Measurements from ENCODE around the gene BRINP3. TPM values are rescaled to one million over a fixed set of nuclear protein-coding genes. Genes with fewer than 3 reads are reported as not detected.
"Not testable (repeated sequence)": the region's sequence is repeated elsewhere in the genome, so short reads cannot be mapped to it uniquely, and the experiment has no call there.

The BRINP3 gene
- not detected in 2 replicates for total RNA-seq

- intact Hi-C loops (cut with micrococcal nuclease): no loop called here
- no peaks in the 10 kb centered on the region for H3K9me3 Mint-ChIP-seq
- H3K4me3 Mint-ChIP-seq (ENCODE audit: low read depth): no peak within 1 kb of the TSS
- no peaks in the 10 kb centered on the region for H3K36me3 Mint-ChIP-seq (ENCODE audit: low read depth)
- no peak for DNase-seq (ENCODE audit: low spot score)
- H3K27me3 Mint-ChIP-seq (ENCODE audit: low read depth): peaks cover 33% of the 10 kb centered on the region
- no peaks in the 10 kb centered on the region for H3K4me1 Mint-ChIP-seq (ENCODE audit: low read depth)
- no peak within 1 kb of the TSS for H3K27ac Mint-ChIP-seq
Measured at GRCh38 chr1:190477762-190478148, at the start of gene BRINP3. Gene BRINP3 (minus strand): TSS chr1:190477864.

GRCh38 chr1:190511554-190511953 lies 33.9 kb upstream of the BRINP3 start:
- Mint-ChIP-seq H3K27ac (no peak overlapping the region), H3K9me3 (peaks cover 19% of the 10 kb centered on the region), H3K36me3 (ENCODE audit: low read depth) (no peaks in the 10 kb centered on the region), H3K4me3 (ENCODE audit: low read depth) (no peak overlapping the region), H3K27me3 (ENCODE audit: low read depth) (no peaks in the 10 kb centered on the region), H3K4me1 (ENCODE audit: low read depth) (no peaks in the 10 kb centered on the region)
- intact Hi-C loops (cut with micrococcal nuclease): no loop called here
- DNase-seq (ENCODE audit: low spot score): no peak

GRCh38 chr1:190507357-190507756 lies 29.7 kb upstream of the BRINP3 start:
- Mint-ChIP-seq H3K4me3 (ENCODE audit: low read depth) (no peak overlapping the region), H3K9me3 (peaks cover 26% of the 10 kb centered on the region), H3K36me3 (ENCODE audit: low read depth) (no peaks in the 10 kb centered on the region), H3K27ac (no peak overlapping the region), H3K27me3 (ENCODE audit: low read depth) (no peaks in the 10 kb centered on the region), H3K4me1 (ENCODE audit: low read depth) (no peaks in the 10 kb centered on the region)
- intact Hi-C loops (cut with micrococcal nuclease): no loop called here
- no peak for DNase-seq (ENCODE audit: low spot score)

- not testable (repeated sequence) for H3K4me3 Mint-ChIP-seq (ENCODE audit: low read depth)
Measured at GRCh38 chr1:190504539-190504938, 26.9 kb upstream of the BRINP3 start.

GRCh38 chr1:190497565-190497964 lies 19.9 kb upstream of the BRINP3 start:
- no peak for DNase-seq (ENCODE audit: low spot score)
- H3K4me1 Mint-ChIP-seq (ENCODE audit: low read depth): no peaks in the 10 kb centered on the region
- H3K36me3 Mint-ChIP-seq (ENCODE audit: low read depth): no peaks in the 10 kb centered on the region
- no peaks in the 10 kb centered on the region for H3K27me3 Mint-ChIP-seq (ENCODE audit: low read depth)
- intact Hi-C loops (cut with micrococcal nuclease): no loop called here
- H3K4me3 Mint-ChIP-seq (ENCODE audit: low read depth): no peak overlapping the region
- peaks cover 12% of the 10 kb centered on the region for H3K9me3 Mint-ChIP-seq
- H3K27ac Mint-ChIP-seq: no peak overlapping the region

More at GRCh38 chr1:190504539-190504938, 26.9 kb upstream of the BRINP3 start:
- H3K4me1 Mint-ChIP-seq (ENCODE audit: low read depth); intact Hi-C loops (cut with micrococcal nuclease); H3K27ac Mint-ChIP-seq; H3K27me3 Mint-ChIP-seq (ENCODE audit: low read depth); DNase-seq (ENCODE audit: low spot score); H3K36me3 Mint-ChIP-seq (ENCODE audit: low read depth): not testable (repeated sequence)
- H3K9me3 Mint-ChIP-seq: peaks cover 14% of the 10 kb centered on the region

GRCh38 chr1:190494451-190494850 lies 16.8 kb upstream of the BRINP3 start:
- Mint-ChIP-seq H3K4me1 (ENCODE audit: low read depth) (no peaks in the 10 kb centered on the region), H3K36me3 (ENCODE audit: low read depth) (no peaks in the 10 kb centered on the region), H3K27ac (no peak overlapping the region), H3K27me3 (ENCODE audit: low read depth) (no peaks in the 10 kb centered on the region), H3K9me3 (peaks cover 12% of the 10 kb centered on the region), H3K4me3 (ENCODE audit: low read depth) (no peak overlapping the region)
- no peak for DNase-seq (ENCODE audit: low spot score)
- intact Hi-C loops (cut with micrococcal nuclease): no loop called here

GRCh38 chr1:190491404-190491803 lies 13.7 kb upstream of the BRINP3 start:
- Mint-ChIP-seq H3K36me3 (ENCODE audit: low read depth) (no peaks in the 10 kb centered on the region), H3K4me3 (ENCODE audit: low read depth) (no peak overlapping the region), H3K9me3 (peaks cover 7% of the 10 kb centered on the region), H3K27me3 (ENCODE audit: low read depth) (no peaks in the 10 kb centered on the region), H3K4me1 (ENCODE audit: low read depth) (no peaks in the 10 kb centered on the region), H3K27ac (no peak overlapping the region)
- no peak for DNase-seq (ENCODE audit: low spot score)
- intact Hi-C loops (cut with micrococcal nuclease): no loop called here

- H3K9me3 Mint-ChIP-seq: no peaks in the 10 kb centered on the region
- H3K4me1 Mint-ChIP-seq (ENCODE audit: low read depth): no peaks in the 10 kb centered on the region
- no peak overlapping the region for H3K27ac Mint-ChIP-seq
- DNase-seq (ENCODE audit: low spot score): no peak
- H3K4me3 Mint-ChIP-seq (ENCODE audit: low read depth): no peak overlapping the region
- no peaks in the 10 kb centered on the region for H3K36me3 Mint-ChIP-seq (ENCODE audit: low read depth)
- intact Hi-C loops (cut with micrococcal nuclease): no loop called here
- H3K27me3 Mint-ChIP-seq (ENCODE audit: low read depth): peaks cover 3% of the 10 kb centered on the region
Measured at GRCh38 chr1:190484045-190484444, 6.4 kb upstream of the BRINP3 start.

- DNase-seq (ENCODE audit: low spot score): no peak
- H3K9me3 Mint-ChIP-seq: no peaks in the 10 kb centered on the region
- intact Hi-C loops (cut with micrococcal nuclease): no loop called here
- no peak overlapping the region for H3K27ac Mint-ChIP-seq
- no peak overlapping the region for H3K4me3 Mint-ChIP-seq (ENCODE audit: low read depth)
- H3K4me1 Mint-ChIP-seq (ENCODE audit: low read depth): no peaks in the 10 kb centered on the region
- peaks cover 26% of the 10 kb centered on the region for H3K27me3 Mint-ChIP-seq (ENCODE audit: low read depth)
- no peaks in the 10 kb centered on the region for H3K36me3 Mint-ChIP-seq (ENCODE audit: low read depth)
Measured at GRCh38 chr1:190480231-190480630, 2.6 kb upstream of the BRINP3 start.

- no peak for DNase-seq (ENCODE audit: low spot score)
- no peak overlapping the region for H3K27ac Mint-ChIP-seq
- no peaks in the 10 kb centered on the region for H3K9me3 Mint-ChIP-seq
- H3K36me3 Mint-ChIP-seq (ENCODE audit: low read depth): no peaks in the 10 kb centered on the region
- peaks cover 31% of the 10 kb centered on the region for H3K27me3 Mint-ChIP-seq (ENCODE audit: low read depth)
- H3K4me1 Mint-ChIP-seq (ENCODE audit: low read depth): no peaks in the 10 kb centered on the region
- intact Hi-C loops (cut with micrococcal nuclease): no loop called here
- H3K4me3 Mint-ChIP-seq (ENCODE audit: low read depth): no peak overlapping the region
Measured at GRCh38 chr1:190479516-190479915, 1.9 kb upstream of the BRINP3 start.

- peaks cover 32% of the 10 kb centered on the region for H3K27me3 Mint-ChIP-seq (ENCODE audit: low read depth)
- intact Hi-C loops (cut with micrococcal nuclease): no loop called here
- DNase-seq (ENCODE audit: low spot score): no peak
- H3K27ac Mint-ChIP-seq: no peak overlapping the region
- no peak overlapping the region for H3K4me3 Mint-ChIP-seq (ENCODE audit: low read depth)
- H3K36me3 Mint-ChIP-seq (ENCODE audit: low read depth): no peaks in the 10 kb centered on the region
- H3K9me3 Mint-ChIP-seq: no peaks in the 10 kb centered on the region
- H3K4me1 Mint-ChIP-seq (ENCODE audit: low read depth): no peaks in the 10 kb centered on the region
Measured at GRCh38 chr1:190479050-190479397, 1.4 kb upstream of the BRINP3 start.

GRCh38 chr1:190478149-190479049 lies 735 bp upstream of the BRINP3 start:
- H3K27me3 Mint-ChIP-seq (ENCODE audit: low read depth): peaks cover 33% of the 10 kb centered on the region
- H3K4me1 Mint-ChIP-seq (ENCODE audit: low read depth): no peaks in the 10 kb centered on the region
- intact Hi-C loops (cut with micrococcal nuclease): no loop called here
- DNase-seq (ENCODE audit: low spot score): no peak
- no peaks in the 10 kb centered on the region for H3K36me3 Mint-ChIP-seq (ENCODE audit: low read depth)
- no peak overlapping the region for H3K27ac Mint-ChIP-seq
- H3K4me3 Mint-ChIP-seq (ENCODE audit: low read depth): no peak overlapping the region
- H3K9me3 Mint-ChIP-seq: no peaks in the 10 kb centered on the region

GRCh38 chr1:190476806-190477205 lies 858 bp downstream of the BRINP3 start:
- H3K27me3 Mint-ChIP-seq (ENCODE audit: low read depth): peaks cover 33% of the 10 kb centered on the region
- H3K4me1 Mint-ChIP-seq (ENCODE audit: low read depth): no peaks in the 10 kb centered on the region

More at GRCh38 chr1:190476806-190477205, 858 bp downstream of the BRINP3 start:
- no peaks in the 10 kb centered on the region for H3K9me3 Mint-ChIP-seq
- intact Hi-C loops (cut with micrococcal nuclease): no loop called here
- DNase-seq (ENCODE audit: low spot score): no peak
- H3K27ac Mint-ChIP-seq: no peak overlapping the region
- H3K36me3 Mint-ChIP-seq (ENCODE audit: low read depth): no peaks in the 10 kb centered on the region
- no peak overlapping the region for H3K4me3 Mint-ChIP-seq (ENCODE audit: low read depth)
